H9 (cell line): ENCODE data around the gene ALDH6A1. TPM values are rescaled to one million over a fixed set of nuclear protein-coding genes. Genes with fewer than 3 reads are reported as not detected.

Source experiments
- DNase-seq: peaks from one replicate; pipeline ENCODE4 v3.0.0-alpha.2; 2017
- H2AFZ ChIP-seq: one replicate; pipeline ENCODE4 v1.6.1; 2013; ENCODE audit warnings: mild to moderate bottlenecking, low read length, control low read depth, moderate library complexity
- H2AK5ac ChIP-seq: 2 replicates; pipeline ENCODE4 v1.6.1; 2013; ENCODE audit warnings: low read length, control low read depth, mixed read lengths; ENCODE audit not compliant: insufficient read length
- H2BK120ac ChIP-seq: one replicate; pipeline ENCODE4 v1.6.1; 2013; ENCODE audit warnings: low read depth, mild to moderate bottlenecking, low read length, control low read depth, inconsistent platforms; ENCODE audit not compliant: poor library complexity, severe bottlenecking
- H2BK12ac ChIP-seq: 2 replicates; pipeline ENCODE4 v1.6.1; 2013; ENCODE audit warnings: low read length, control low read depth, mixed read lengths, low read depth; ENCODE audit not compliant: insufficient read length
- H2BK15ac ChIP-seq: 2 replicates; pipeline ENCODE4 v1.6.1; 2013; ENCODE audit warnings: low read depth, low read length, control low read depth
- H2BK20ac ChIP-seq: one replicate; pipeline ENCODE4 v1.6.1; 2013; ENCODE audit warnings: low read depth, mild to moderate bottlenecking, low read length, control low read depth, inconsistent platforms; ENCODE audit not compliant: poor library complexity, severe bottlenecking
- H2BK5ac ChIP-seq: 2 replicates; pipeline ENCODE4 v1.6.1; 2013; ENCODE audit warnings: low read length, control low read depth, mixed read lengths; ENCODE audit not compliant: insufficient read length
- H3K14ac ChIP-seq: 2 replicates; pipeline ENCODE4 v1.6.1; 2013; ENCODE audit warnings: low read length, control low read depth; ENCODE audit not compliant: insufficient read depth
- H3K18ac ChIP-seq: 2 replicates; pipeline ENCODE4 v1.6.1; 2013; ENCODE audit warnings: low read depth, mild to moderate bottlenecking, mixed read lengths, low read length, control low read depth; ENCODE audit not compliant: insufficient read length
- H3K23ac ChIP-seq: 2 replicates; pipeline ENCODE4 v1.6.1; 2013; ENCODE audit warnings: low read length, control low read depth, mixed read lengths, low read depth; ENCODE audit not compliant: insufficient read length
- H3K23me2 ChIP-seq: 2 replicates; pipeline ENCODE4 v1.6.1; 2013; ENCODE audit warnings: low read depth, mild to moderate bottlenecking, mixed read lengths, low read length, control low read depth; ENCODE audit not compliant: insufficient read length, poor library complexity, severe bottlenecking
- H3K27ac ChIP-seq: 2 replicates; pipeline ENCODE4 v1.5.1; 2013; ENCODE audit warnings: low read length, control low read depth, mixed read lengths, low read depth; ENCODE audit not compliant: insufficient read length
- H3K27me3 ChIP-seq: 2 replicates; pipeline ENCODE4 v1.6.1; 2013; ENCODE audit warnings: low read length, control low read depth, inconsistent platforms; ENCODE audit not compliant: insufficient read depth
- H3K4ac ChIP-seq: 2 replicates; pipeline ENCODE4 v1.6.1; 2013; ENCODE audit warnings: low read depth, mild to moderate bottlenecking, control low read depth, inconsistent platforms, low read length, moderate library complexity
- H3K4me1 ChIP-seq: 2 replicates; pipeline ENCODE4 v1.6.1; 2013; ENCODE audit warnings: low read length, control low read depth, inconsistent platforms; ENCODE audit not compliant: insufficient read depth
- H3K4me2 ChIP-seq: 2 replicates; pipeline ENCODE4 v1.6.1; 2013; ENCODE audit warnings: low read length, control low read depth, mixed read lengths; ENCODE audit not compliant: insufficient read length, insufficient read depth
- H3K56ac ChIP-seq: 2 replicates; pipeline ENCODE4 v1.6.1; 2013; ENCODE audit warnings: low read depth, mild to moderate bottlenecking, mixed read lengths, low read length, control low read depth; ENCODE audit not compliant: insufficient read length
- H3K79me1 ChIP-seq: 2 replicates; pipeline ENCODE4 v1.6.1; 2013; ENCODE audit warnings: low read depth, mild to moderate bottlenecking, moderate library complexity, low read length, control low read depth, inconsistent platforms; ENCODE audit not compliant: insufficient read depth, poor library complexity, severe bottlenecking
- H3K79me2 ChIP-seq: 2 replicates; pipeline ENCODE4 v1.6.1; 2013; ENCODE audit warnings: low read length, control low read depth, inconsistent platforms; ENCODE audit not compliant: insufficient read depth
- H3K9ac ChIP-seq: 2 replicates; pipeline ENCODE4 v1.6.1; 2013; ENCODE audit warnings: low read length, control low read depth, mixed read lengths; ENCODE audit not compliant: insufficient read length; ENCODE audit errors: extremely low read depth
- H3K9me3 ChIP-seq: one replicate; pipeline ENCODE4 v1.6.1; 2013; ENCODE audit warnings: low read depth, low read length, inconsistent platforms; ENCODE audit not compliant: control insufficient read depth
- H3T11ph ChIP-seq: one replicate; pipeline ENCODE4 v1.6.1; 2013; ENCODE audit warnings: mild to moderate bottlenecking, low read length, control low read depth, inconsistent platforms
- H4K20me1 ChIP-seq: one replicate; pipeline ENCODE4 v1.6.1; 2013; ENCODE audit not compliant: control insufficient read depth, insufficient read length, insufficient read depth
- H4K5ac ChIP-seq: 2 replicates; pipeline ENCODE4 v1.6.1; 2013; ENCODE audit warnings: low read depth, mild to moderate bottlenecking, mixed read lengths, low read length, control low read depth; ENCODE audit not compliant: insufficient read length
- H4K8ac ChIP-seq: replicated peaks from 2 replicates; pipeline ENCODE4 v1.6.1; 2013; ENCODE audit warnings: low read length, control low read depth, mixed read lengths, low read depth; ENCODE audit not compliant: insufficient read length
- H4K91ac ChIP-seq: 2 replicates; pipeline ENCODE4 v1.6.1; 2013; ENCODE audit warnings: low read depth, mild to moderate bottlenecking, moderate library complexity, mixed read lengths, low read length, control low read depth; ENCODE audit not compliant: insufficient read length
- H3K27ac Mint-ChIP-seq, 3 experiments: 2 replicates in 2 of 3; 3 replicates in 1 of 3; pipeline ENCODE4 v1.8.0; 2020 to 2021; ENCODE audit warnings: mixed read lengths in 3 of 3, mild to moderate bottlenecking in 1 of 3, moderate library complexity in 1 of 3
- H3K27me3 Mint-ChIP-seq: 2 replicates; pipeline ENCODE4 v1.8.0; 2021; ENCODE audit warnings: low read depth, mild to moderate bottlenecking, moderate library complexity, mixed read lengths
- H3K36me3 Mint-ChIP-seq, 3 experiments: 2 replicates in 2 of 3; 3 replicates in 1 of 3; pipeline ENCODE4 v1.8.0; 2020 to 2021; ENCODE audit warnings: low read depth in 3 of 3, mixed read lengths in 3 of 3; ENCODE audit not compliant: insufficient read depth in 1 of 3
- H3K4me1 Mint-ChIP-seq, 2 experiments: 2 replicates each; pipeline ENCODE4 v1.8.0; 2020; ENCODE audit warnings: mixed read lengths in 2 of 2
- H3K4me3 Mint-ChIP-seq, 2 experiments: 2 replicates in 1 of 2; 3 replicates in 1 of 2; pipeline ENCODE4 v1.8.0; 2020 to 2021; ENCODE audit warnings: mild to moderate bottlenecking in 2 of 2, mixed read lengths in 2 of 2, moderate library complexity in 1 of 2
- H3K9me3 Mint-ChIP-seq, 2 experiments: 2 replicates in 1 of 2; 3 replicates in 1 of 2; pipeline ENCODE4 v1.8.0; 2020; ENCODE audit warnings: mild to moderate bottlenecking in 2 of 2, mixed read lengths in 2 of 2, moderate library complexity in 1 of 2
- CTCF ChIP-seq: fragments of 200-600 bp; sonication (generic); conservative IDR thresholded peaks from 3 replicates; pipeline ENCODE4 v1.8.0; 2021; ENCODE audit warnings: antibody characterized with exemption, mild to moderate bottlenecking
- WGBS: extraction: QIAGEN DNeasy Blood & Tissue Kit; methylation state at CpG from one replicate; pipeline ENCODE4 v1.1.7; 2013; ENCODE audit warnings: missing lambda C conversion rate, low lambda C conversion rate, mixed read lengths; ENCODE audit not compliant: insufficient read length; ENCODE audit errors: extremely low coverage; 5-methylcytosine and 5-hydroxymethylcytosine counted together
- total RNA-seq: library from RNA; stranded (reverse); gene quantifications from 2 replicates; pipeline ENCODE4 v1.2.1, GENCODE V29; 2021

ALDH6A1 gene
- total RNA-seq, 1 experiment from 2014 or later, result 37.8 TPM

- Histone ChIP-seq H2AFZ (no peak overlapping the region), H2BK15ac (no peak overlapping the region), H3K27ac (no peak overlapping the region), H3K79me2 (no peaks in the 10 kb centered on the region), H3K9me3 (no peaks in the 10 kb centered on the region), H2BK12ac (no peak overlapping the region), H3K14ac (no peak overlapping the region), H4K8ac (no peak overlapping the region), H3K23me2 (no peaks in the 10 kb centered on the region), H3K4me2 (no peak overlapping the region), H3K4me1 (no peaks in the 10 kb centered on the region), H3K27me3 (no peaks in the 10 kb centered on the region), H3K79me1 (no peaks in the 10 kb centered on the region), H3K56ac (no peak overlapping the region), H3K9ac (no peak overlapping the region), H3K4ac (no peak overlapping the region), H4K91ac (no peak overlapping the region), H2BK20ac (no peak overlapping the region), H4K5ac (no peak overlapping the region), H2BK120ac (no peak overlapping the region), H2AK5ac (no peak overlapping the region), H3K18ac (no peak overlapping the region), H3K23ac (no peak overlapping the region), H2BK5ac (no peak overlapping the region), H3T11ph (no peak overlapping the region), H4K20me1 (no peaks in the 10 kb centered on the region)
- DNase-seq, result no peak
- no peak overlapping the region for H3K4me3 Mint-ChIP-seq
- no peak overlapping the region for H3K27ac Mint-ChIP-seq
- H3K27me3 Mint-ChIP-seq, result no peaks in the 10 kb centered on the region
- WGBS, result no CpG with 5 or more reads among the region's 3 CpGs
- peaks cover 0 to 67% (median 57%) of the 10 kb centered on the region in 3 experiments; a peak in 6 of 7 replicates for H3K36me3 Mint-ChIP-seq
- no peaks in the 10 kb centered on the region for H3K9me3 Mint-ChIP-seq
- H3K4me1 Mint-ChIP-seq, result no peaks in the 10 kb centered on the region
- TF ChIP-seq CTCF, result no peak
These were observed 19.4 kb downstream of the ALDH6A1 start for GRCh38 chr14:74064883-74065282.
